ENCODE data around the gene MFSD6.

- TF ChIP-seq PRDM1 (tag by site-specific recombination; IDR thresholded peaks at IDR 0.05) (no peak), CTCF (tag by site-specific recombination; IDR thresholded peaks at IDR 0.05) (no peak), YY1 (tag by site-specific recombination; IDR thresholded peaks at IDR 0.05) (no peak), TRIM28 (IDR thresholded peaks at IDR 0.05; ENCODE audit: borderline replicate concordance, low read length) (no peak), ZNF24 (tag by site-specific recombination; IDR thresholded peaks at IDR 0.05) (no peak), SCRT2 (tag by site-specific recombination; IDR thresholded peaks at IDR 0.05) (no peak), ATF2 (tag by site-specific recombination; IDR thresholded peaks at IDR 0.05; ENCODE audit: low read depth) (no peak), ZNF114 (tag by site-specific recombination; IDR thresholded peaks at IDR 0.05) (no peak), ZNF513 (tag by site-specific recombination; IDR thresholded peaks at IDR 0.05) (no peak), ZNF560 (tag by site-specific recombination; IDR thresholded peaks at IDR 0.05; ENCODE audit: borderline replicate concordance) (no peak)
Observed at GRCh38 chr2:190545093-190545492, 136.9 kb downstream of the MFSD6 start.
